ENCODE results near the gene RMND1. TPM values are rescaled to one million over a fixed set of nuclear protein-coding genes. Genes with fewer than 3 reads are reported as not detected.
"Not testable (repeated sequence)": the region's sequence is repeated elsewhere in the genome, so short reads cannot be mapped to it uniquely, and the experiment has no call there.

The RMND1 gene
- total RNA-seq, 4 donors from 2014 or later = 30.2 to 48.5 (median 43.4) TPM

GRCh38 chr6:151387175-151387970 is 64.6 kb downstream of the RMND1 start:
- 83 to 91% methylated on average over 11 of the region's 11 CpGs for WGBS, 2 donors

GRCh38 chr6:151385177-151385576 is 66.7 kb downstream of the RMND1 start:
- H3K9me3 ChIP-seq = no peaks in the 10 kb centered on the region
- no peaks in the 10 kb centered on the region for H3K36me3 ChIP-seq
- TF ChIP-seq, protein P1, sequence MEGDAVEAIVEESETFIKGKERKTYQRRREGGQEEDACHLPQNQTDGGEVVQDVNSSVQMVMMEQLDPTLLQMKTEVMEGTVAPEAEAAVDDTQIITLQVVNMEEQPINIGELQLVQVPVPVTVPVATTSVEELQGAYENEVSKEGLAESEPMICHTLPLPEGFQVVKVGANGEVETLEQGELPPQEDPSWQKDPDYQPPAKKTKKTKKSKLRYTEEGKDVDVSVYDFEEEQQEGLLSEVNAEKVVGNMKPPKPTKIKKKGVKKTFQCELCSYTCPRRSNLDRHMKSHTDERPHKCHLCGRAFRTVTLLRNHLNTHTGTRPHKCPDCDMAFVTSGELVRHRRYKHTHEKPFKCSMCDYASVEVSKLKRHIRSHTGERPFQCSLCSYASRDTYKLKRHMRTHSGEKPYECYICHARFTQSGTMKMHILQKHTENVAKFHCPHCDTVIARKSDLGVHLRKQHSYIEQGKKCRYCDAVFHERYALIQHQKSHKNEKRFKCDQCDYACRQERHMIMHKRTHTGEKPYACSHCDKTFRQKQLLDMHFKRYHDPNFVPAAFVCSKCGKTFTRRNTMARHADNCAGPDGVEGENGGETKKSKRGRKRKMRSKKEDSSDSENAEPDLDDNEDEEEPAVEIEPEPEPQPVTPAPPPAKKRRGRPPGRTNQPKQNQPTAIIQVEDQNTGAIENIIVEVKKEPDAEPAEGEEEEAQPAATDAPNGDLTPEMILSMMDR (IDR thresholded peaks at IDR 0.05) = no peak
- no peak for TF ChIP-seq POLR2A (IDR thresholded peaks at IDR 0.05)
- WGBS, 2 donors = 59 to 76% methylated on average over 1 of the region's 1 CpG
- H3K4me1 ChIP-seq = peaks cover 7 to 9% of the 10 kb centered on the region in 2 donors
- DNase-seq = no peak
- H3K27me3 ChIP-seq = no peaks in the 10 kb centered on the region
- intact Hi-C loops (cut with DNase I) = no loop called here
- H3K4me3 ChIP-seq (replicated peaks in 1 of 3) = no peak overlapping the region
- H3K27ac ChIP-seq = no peak overlapping the region

More at GRCh38 chr6:151387175-151387970, 64.6 kb downstream of the RMND1 start:
- Histone ChIP-seq H3K27me3 (no peaks in the 10 kb centered on the region), H3K4me1 (peaks cover 12 to 13% of the 10 kb centered on the region in 2 donors), H3K36me3 (no peaks in the 10 kb centered on the region), H3K9me3 (no peaks in the 10 kb centered on the region), H3K4me3 (replicated peaks in 1 of 3) (no peak overlapping the region), H3K27ac (peak overlapping the region in 1 of 3 donors; percentile 4)
- intact Hi-C loops (cut with DNase I) = no loop called here
- no peak for DNase-seq
- TF ChIP-seq POLR2A (IDR thresholded peaks at IDR 0.05) = no peak
- TF ChIP-seq, protein P1 (IDR thresholded peaks at IDR 0.05) = no peak

DNA sequence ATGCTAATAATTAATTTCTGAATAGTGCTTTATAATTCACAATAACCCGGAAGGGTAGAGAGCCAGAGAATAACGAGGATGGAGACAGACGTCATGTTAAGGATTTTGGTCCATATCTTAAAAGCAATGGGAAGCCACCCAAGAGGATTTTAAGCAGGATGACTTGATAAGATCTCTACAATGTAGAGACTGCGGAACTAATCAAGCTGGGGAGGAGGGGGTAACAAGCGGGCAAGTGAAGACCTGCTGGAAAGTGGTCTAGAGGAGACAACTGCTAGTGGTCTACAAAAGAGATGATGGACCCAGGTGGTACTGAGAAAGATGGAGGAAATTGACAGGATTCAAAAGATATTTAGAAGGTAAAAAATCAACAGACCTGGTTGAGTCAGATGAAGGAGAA is 67.8 kb downstream of the RMND1 start:
- no peaks in the 10 kb centered on the region for H3K27me3 ChIP-seq
- intact Hi-C loops (cut with DNase I) = no loop called here
- peaks cover 4 to 8% of the 10 kb centered on the region in 2 donors for H3K4me1 ChIP-seq
- no peaks in the 10 kb centered on the region for H3K36me3 ChIP-seq
- no peaks in the 10 kb centered on the region for H3K9me3 ChIP-seq
- no peak for DNase-seq
- TF ChIP-seq, protein P1 (IDR thresholded peaks at IDR 0.05) = no peak
- no peak for TF ChIP-seq POLR2A (IDR thresholded peaks at IDR 0.05)
- 74 to 97% methylated on average over 5 of the region's 5 CpGs for WGBS, 2 donors
- no peak overlapping the region for H3K4me3 ChIP-seq (replicated peaks in 1 of 3)
- no peak overlapping the region for H3K27ac ChIP-seq

GRCh38 chr6:151382631-151383030 is 69.3 kb downstream of the RMND1 start:
- H3K27me3 ChIP-seq; H3K9me3 ChIP-seq; H3K27ac ChIP-seq; H3K36me3 ChIP-seq; DNase-seq; intact Hi-C loops (cut with DNase I); H3K4me3 ChIP-seq (replicated peaks in 1 of 3); H3K4me1 ChIP-seq: not testable (repeated sequence)
- 95 to 97% methylated on average over 9 of the region's 9 CpGs for WGBS, 2 donors

GRCh38 chr6:151381722-151382121 is 70.2 kb downstream of the RMND1 start:
- intact Hi-C loops (cut with DNase I) = no loop called here

More at GRCh38 chr6:151381722-151382121, 70.2 kb downstream of the RMND1 start:
- no peak overlapping the region for H3K27ac ChIP-seq
- H3K4me1 ChIP-seq = peaks cover 0 to 3% of the 10 kb centered on the region in 2 donors
- no peak for DNase-seq
- no peaks in the 10 kb centered on the region for H3K27me3 ChIP-seq
- no peaks in the 10 kb centered on the region for H3K9me3 ChIP-seq
- H3K4me3 ChIP-seq (replicated peaks in 1 of 3) = no peak overlapping the region
- H3K36me3 ChIP-seq = no peaks in the 10 kb centered on the region
- TF ChIP-seq, protein P1 (IDR thresholded peaks at IDR 0.05) = no peak
- TF ChIP-seq POLR2A (IDR thresholded peaks at IDR 0.05) = no peak
- 74 to 86% methylated on average over 4 of the region's 4 CpGs for WGBS, 2 donors

Data from thyroid gland (tissue), 4 donors.